Dermis blood vessel endothelial cell (primary cell): ENCODE data around the gene RASA3. TPM values are rescaled to one million over a fixed set of nuclear protein-coding genes. Genes with fewer than 3 reads are reported as not detected.
"Not testable (repeated sequence)": the region's sequence is repeated elsewhere in the genome, so short reads cannot be mapped to it uniquely, and the experiment has no call there.

Experiments
- DNase-seq: peaks from one replicate; pipeline ENCODE4 v3.0.0; 2010
- total RNA-seq: library from RNA; depleted of rRNA; stranded (reverse); fragments of >200 nt; gene quantifications from 2 replicates; pipeline ENCODE4 v1.2.3, GENCODE V29; 2014

Gene RASA3
- total RNA-seq = 35.4 and 51.4 TPM in 2 replicates

DNA sequence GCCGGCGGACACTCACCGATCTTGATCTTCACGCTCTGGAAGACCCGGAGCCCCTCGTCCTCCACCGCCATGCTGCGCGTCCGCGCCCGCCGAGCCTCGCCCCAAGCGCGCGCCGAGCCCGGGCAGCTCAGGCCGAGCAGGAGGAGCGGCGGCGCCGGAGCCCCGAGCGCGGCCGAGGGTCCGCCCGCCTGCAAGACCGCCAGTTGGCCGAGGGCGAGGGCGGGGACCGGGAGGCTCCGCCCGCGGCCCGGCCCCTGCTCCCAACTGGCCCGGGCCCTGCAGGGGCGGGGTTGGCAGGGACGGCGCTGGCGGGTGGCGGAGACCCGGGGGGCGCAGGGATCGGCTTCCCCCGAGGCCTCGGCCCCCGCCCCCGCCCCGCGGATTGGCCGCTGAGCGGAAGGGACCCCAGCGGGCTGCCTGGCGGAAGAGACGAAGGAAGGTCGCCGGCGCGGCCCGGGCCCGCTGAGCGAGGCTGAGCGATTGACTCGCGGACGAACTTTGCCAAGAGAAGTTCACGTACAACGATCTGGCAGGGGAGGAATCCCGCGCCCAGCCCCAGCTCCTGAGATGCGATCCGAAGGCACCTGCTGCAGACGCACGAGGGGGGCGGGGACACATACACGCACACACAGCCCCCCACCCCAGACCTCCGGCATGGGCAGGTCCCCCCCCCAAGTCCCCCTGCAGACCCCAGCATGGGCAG lies at the start of gene RASA3:
Gene RASA3 (minus strand): TSS at position 205 of the 703 bp plus-strand sequence. CDS start 134 bp downstream, at position 71.
- peak; percentile 89 for DNase-seq

GRCh38 chr13:114179087-114179658 lies 46.8 kb upstream of the RASA3 start, which contains the start of gene CFAP97D2:
Gene CFAP97D2, plus strand, starts transcription at chr13:114179257. Its CDS starts 74 bp downstream, at chr13:114179331.
- no peak for DNase-seq

- DNase-seq = no peak
Observed at GRCh38 chr13:114177245-114178010, 45.0 kb upstream of the RASA3 start.

DNA sequence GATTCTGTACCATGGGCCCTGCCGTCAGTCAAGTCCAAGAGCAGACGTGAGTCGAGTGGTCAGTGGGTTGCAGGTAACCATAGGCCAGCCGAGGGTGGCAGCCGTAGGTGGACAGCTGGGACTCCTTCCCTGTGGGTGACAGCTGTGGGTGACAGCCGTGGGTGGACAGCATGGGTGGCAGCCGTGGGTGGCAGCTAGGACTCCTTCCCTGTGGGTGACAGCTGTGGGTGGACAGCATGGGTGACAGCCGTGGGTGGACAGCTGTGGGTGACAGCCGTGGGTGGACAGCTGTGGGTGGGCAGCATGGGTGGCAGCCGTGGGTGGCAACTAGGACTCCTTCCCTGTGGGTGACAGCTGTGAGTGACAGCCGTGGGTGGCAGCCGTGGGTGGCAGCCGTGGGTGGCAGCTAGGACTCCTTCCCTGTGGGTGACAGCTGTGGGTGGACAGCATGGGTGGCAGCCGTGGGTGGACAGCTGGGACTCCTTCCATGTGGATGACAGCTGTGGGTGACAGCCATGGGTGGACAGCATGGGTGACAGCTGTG lies 44.0 kb upstream of the RASA3 start:
- DNase-seq = not testable (repeated sequence)

GRCh38 chr13:114174529-114174961 lies 42.1 kb upstream of the RASA3 start:
- DNase-seq = peak; percentile 74

GRCh38 chr13:114173745-114174144 lies 41.3 kb upstream of the RASA3 start:
- no peak for DNase-seq

GRCh38 chr13:114173272-114173671 lies 40.8 kb upstream of the RASA3 start:
- no peak for DNase-seq

GRCh38 chr13:114167885-114168284 lies 35.5 kb upstream of the RASA3 start:
- no peak for DNase-seq

DNA sequence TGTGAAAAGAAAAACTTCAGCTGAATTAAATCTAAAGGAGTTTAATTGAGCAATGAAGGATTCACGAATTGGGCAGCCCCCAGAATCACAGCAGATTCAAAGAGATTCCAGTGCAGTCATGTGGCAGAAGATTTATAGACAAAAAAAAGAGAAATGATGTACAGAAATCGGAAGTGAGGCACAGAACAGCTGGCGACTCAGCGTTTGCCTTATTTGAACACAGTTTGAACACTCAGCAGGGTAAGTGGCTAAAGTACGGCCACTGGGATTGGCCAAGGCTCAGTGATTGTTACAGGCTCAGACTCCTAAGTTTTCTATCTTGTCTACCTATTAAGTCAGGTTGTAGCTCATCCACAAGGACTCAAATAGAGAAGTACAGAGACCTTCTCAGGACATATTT lies 35.0 kb upstream of the RASA3 start:
- no peak for DNase-seq

DNA sequence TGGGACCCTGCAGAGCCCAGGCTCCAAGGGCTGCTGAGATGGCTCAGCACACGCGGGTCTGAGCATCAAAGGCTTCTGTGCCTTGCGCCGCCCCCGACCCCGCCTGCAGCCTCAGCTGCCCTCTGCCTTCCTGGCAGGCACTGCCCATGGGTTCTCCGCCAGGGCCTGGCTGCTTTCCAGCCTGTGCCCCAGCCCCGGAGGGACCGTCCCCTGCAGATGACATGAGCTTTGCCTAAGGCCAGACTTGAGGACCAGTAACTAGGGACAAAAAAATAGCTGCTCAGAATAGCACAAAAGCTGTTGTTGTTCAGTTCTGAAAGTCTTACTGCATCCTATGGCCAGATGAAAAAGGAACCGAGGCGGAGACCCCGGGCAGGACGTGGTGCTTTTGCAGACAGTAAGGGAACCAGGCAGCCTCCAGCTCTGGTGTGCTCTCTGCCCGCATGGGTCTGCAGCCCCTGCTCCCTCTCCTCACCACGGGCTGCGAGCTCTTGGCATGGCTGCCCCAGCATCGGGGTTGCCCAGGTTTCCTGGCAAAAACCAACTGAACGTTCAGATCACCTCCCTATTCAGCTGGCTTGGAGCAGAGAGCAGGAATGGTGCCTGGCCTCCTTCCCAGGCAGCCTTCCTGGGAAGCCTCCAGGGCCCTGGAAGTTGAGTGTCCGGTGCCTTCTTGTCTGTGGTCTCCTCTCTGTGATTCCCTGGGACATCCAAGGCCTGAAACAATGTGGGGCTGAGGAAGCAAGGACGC lies 34.1 kb upstream of the RASA3 start:
- DNase-seq = no peak

GRCh38 chr13:114164681-114165429 lies 32.4 kb upstream of the RASA3 start:
- no peak for DNase-seq

GRCh38 chr13:114164053-114164452 lies 31.6 kb upstream of the RASA3 start:
- no peak for DNase-seq

DNA sequence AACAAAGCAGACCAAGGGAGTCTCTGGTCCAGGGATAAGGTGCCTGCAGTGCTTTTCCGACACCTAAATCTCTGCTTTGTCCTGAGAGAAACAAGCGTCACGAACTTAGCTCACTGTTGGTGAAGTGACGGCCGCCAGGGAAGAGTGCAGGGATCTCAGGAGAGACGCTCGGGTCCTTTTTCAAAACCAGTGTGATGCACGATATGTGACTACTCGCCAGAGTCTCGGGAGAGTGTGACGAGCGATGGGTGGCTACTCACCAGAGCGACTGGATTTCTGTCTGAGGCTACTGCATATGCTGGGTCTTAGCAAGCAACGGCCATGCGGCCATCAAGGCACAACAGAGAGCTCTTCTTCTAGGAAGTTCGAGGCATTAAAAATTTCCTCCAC lies 30.1 kb upstream of the RASA3 start:
- DNase-seq = no peak

DNA sequence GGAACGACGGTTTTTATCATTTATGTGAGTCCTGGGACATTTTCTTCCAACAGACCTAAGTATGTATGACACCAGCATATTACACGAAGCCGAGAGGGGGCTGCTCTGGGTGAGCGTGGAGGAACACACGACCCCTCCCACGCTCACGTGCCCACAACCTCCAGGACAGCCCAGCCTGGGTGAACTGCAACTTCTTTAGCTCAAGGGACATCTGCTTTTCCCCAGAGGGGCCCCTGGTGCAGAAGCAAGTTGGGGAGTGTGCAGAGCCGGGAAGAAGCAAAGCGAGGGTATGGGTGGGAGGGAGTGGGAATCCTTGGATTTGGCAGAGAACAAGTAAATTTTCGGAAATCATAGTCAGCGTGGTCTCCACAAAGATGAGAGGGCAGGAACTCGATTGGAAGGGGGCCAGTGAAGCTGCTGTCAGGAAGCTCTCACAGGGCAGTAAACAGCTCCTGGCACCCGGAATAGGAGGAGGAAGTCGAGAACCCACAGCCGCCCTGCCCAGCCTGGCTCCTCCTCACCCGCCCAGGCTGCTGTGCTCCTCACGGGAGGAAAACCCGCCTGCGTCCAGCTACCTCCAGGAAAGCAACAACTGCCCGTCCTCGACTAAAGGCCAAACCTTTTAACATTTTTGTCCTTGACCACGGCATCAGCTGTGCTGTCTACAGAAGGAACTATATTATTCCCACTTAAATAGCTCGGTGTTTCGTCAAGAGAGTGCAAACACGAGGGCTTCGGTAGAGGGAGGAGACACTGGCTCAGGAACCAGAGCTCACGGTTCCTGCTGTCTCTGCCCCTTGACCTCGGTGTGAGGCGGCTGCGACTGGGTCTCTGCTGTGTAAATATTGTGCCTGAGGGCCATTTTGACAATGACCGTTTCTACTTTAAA lies 29.5 kb upstream of the RASA3 start:
- DNase-seq = peak; percentile 67

GRCh38 chr13:114161028-114161556 lies 28.7 kb upstream of the RASA3 start:
- DNase-seq = peak; percentile 92

- not testable (repeated sequence) for DNase-seq
Observed at GRCh38 chr13:114158869-114159666, 26.6 kb upstream of the RASA3 start.

DNA sequence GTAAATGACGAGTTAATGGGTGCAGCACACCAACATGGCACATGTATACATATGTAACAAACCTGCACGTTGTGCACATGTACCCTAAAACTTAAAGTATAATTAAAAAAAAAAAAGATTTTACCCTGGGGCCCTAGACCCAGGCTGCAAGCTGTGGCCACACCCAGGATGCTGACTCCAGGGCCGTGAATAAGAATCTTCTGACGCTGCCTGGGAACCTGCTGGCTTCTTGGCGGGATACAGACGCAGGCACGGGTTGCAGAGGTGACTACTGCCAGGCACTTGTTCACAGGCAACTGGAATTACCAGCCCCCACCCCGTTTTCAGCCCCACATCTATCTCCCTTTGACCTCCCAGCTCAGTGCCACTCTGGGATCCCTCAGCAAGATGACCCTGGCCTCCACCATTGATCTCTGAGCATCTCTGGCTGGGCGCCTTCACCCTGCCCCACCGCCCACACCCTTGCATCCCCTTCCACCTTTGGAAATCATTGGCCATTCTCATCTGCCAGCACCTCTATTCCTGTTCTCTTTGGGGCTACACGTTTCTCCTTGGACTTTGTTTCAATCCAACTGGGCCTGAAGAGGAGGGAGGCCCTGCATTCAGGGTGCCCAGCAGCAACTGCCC lies 25.6 kb upstream of the RASA3 start:
- no peak for DNase-seq

DNA sequence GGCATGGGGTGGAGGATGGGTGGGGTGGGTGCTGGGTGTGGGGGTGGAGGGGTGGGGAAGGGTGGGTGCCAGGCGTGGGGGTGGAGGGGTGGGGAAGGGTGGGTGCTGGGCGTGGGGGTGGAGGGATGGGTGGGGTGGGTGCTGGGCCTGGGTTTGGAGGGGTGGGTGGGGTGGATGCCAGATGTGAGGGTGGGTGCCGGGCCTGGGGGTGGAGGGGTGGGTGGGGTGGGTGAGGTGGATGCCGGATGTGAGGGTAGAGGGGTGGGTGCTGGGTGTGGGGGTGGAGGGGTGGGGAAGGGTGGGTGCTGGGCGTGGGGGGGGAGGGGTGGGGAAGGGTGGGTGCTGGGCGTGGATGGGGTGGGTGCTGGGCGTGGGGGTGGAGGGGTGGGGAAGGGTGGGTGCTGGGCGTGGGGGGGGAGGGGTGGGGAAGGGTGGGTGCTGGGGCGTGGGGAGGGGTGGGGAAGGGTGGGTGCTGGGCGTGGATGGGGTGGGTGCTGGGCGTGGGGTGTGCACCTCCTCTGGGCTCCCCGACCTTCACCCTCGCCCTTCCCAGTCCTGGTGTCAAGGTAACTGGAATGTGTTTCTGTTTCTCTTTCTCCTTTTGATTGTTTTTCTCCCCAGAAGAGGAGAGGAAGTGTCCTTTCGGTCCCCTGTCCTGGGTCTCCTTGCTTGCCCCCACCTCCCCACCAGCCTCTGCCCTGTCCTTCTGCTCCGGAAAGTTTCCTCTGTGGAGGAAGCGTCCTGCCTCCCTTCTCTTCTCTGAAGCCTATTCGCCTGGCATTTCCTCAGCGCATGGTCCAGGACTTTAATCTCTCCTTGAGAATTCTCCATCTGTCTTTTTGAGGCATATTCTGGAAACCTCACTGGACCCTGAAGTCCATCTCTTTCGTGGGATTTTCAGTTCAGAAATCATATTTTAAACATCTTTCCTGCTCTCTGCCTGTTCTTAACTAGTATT lies 23.8 kb upstream of the RASA3 start:
- DNase-seq = no peak
